ENCODE measurements around the gene NMNAT2.

NMNAT2 gene

GRCh38 chr1:183212870-183213269 is 205.3 kb downstream of the NMNAT2 start:
- no peak for DNase-seq (ENCODE audit: low read depth)

DNA sequence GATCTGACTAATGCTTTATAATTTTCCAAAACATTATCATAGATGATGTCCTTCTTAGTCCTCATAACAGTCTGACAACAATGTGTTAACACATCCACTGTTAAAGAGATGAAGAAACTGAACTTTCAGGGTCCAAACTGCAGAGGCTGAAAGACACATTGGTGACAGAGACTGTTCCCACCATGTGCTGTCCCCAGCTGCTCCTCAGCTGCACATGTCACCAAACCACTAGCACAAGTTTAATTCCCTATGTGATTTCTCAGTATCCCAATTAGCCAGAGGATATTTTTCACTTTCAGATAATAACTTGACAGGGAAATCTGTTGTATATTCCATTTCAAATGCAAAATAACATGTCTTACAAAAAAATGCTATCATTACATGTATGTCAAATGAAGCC is 207.5 kb downstream of the NMNAT2 start:
- no peak for DNase-seq (ENCODE audit: low read depth)

- no peak for DNase-seq (ENCODE audit: low read depth)
Observed at GRCh38 chr1:183209533-183210158, 208.5 kb downstream of the NMNAT2 start.

DNA sequence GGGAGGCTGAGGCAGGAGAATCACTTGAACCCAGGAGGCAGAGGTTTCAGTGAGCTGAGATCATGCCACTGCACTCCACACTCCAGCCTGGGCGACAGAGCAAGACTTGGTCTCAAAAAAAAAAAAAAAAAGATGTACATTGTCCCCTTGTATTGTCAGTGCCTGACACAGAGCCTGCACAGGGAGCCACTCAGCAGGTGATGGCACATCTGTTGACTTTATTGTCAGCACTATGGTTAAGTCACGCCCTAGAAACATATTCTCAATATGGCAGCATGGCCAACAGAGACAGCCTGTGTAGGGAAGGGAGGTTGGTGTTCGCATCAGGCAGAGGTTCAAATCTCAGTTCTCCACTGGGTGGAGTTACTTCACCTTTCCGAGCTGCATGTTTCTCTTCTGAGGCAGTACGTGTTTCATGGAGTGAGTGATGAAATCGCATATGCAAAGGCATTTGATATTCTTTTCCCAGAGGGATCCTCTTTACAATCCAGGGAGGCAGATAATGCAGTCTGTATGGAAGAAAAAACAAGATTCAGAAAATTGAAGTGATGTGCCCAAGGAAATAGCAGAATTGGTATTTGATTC is 211.6 kb downstream of the NMNAT2 start:
- DNase-seq (ENCODE audit: low read depth): no peak

GRCh38 chr1:183205196-183205781 is 212.9 kb downstream of the NMNAT2 start:
- DNase-seq (ENCODE audit: low read depth): no peak

GRCh38 chr1:183203094-183203493 is 215.1 kb downstream of the NMNAT2 start:
- no peak for DNase-seq (ENCODE audit: low read depth)

- DNase-seq (ENCODE audit: low read depth): no peak
Observed at GRCh38 chr1:183200451-183200850, 217.7 kb downstream of the NMNAT2 start.

DNA sequence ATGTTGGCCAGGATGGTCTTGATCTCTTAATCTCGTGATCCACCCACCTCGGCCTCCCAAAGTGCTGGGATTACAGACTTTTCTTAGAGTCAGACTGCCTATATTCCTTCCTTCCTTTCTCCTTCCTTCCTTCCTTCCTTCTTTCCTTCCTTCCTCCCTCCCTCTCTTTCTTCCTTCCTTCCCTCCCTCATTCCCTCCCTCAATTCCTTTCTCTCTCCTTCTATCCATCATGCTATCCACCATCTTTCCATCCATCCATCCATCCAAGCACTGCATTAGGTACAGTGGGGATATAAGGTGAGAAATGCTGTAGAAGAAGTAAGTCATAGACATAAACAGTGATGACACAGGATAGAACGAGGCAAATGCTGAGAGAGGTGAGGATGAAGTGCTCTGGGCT is 218.9 kb downstream of the NMNAT2 start:
- no peak for DNase-seq (ENCODE audit: low read depth)

GRCh38 chr1:183198463-183198862 is 219.7 kb downstream of the NMNAT2 start:
- no peak for DNase-seq (ENCODE audit: low read depth)
